GM12892 (cell line): Measurements from ENCODE around the gene IRAG1.

ENCODE experiments used
- POLR2A ChIP-seq: IDR thresholded peaks from 2 replicates; pipeline ENCODE4 v1.6.1; 2011; ENCODE audit warnings: low read depth, low read length, control low read depth
- POLR2AphosphoS5 ChIP-seq: IDR thresholded peaks from 2 replicates; pipeline ENCODE4 v1.6.1; 2011; ENCODE audit warnings: low read depth, low read length, control low read depth

DNA sequence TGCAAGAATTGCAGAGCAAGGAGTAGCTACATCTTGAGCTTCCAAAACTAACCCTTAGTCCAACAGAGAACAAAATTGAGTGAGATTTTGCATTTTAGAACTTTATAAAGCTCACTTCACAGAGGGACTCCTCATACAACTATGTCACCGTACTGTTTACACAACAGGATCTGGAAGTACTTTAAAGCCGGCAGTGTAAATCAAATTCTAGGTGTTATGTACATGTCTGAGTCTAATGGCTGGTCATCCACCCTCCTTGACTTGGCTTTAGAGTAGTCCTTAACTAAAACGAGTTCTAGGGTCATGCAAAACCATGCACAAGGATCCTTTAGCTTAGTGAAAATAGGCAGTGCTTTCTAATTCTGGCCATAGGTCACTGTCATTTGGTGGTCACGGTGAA is 23.5 kb downstream of the IRAG1 start:
- TF ChIP-seq POLR2A (no peak), POLR2AphosphoS5 (no peak)
